Measurements from ENCODE around the gene MEGF8.

The MEGF8 gene

GRCh38 chr19:42353341-42354015, 28.0 kb downstream of the MEGF8 start:
- H3K4me1 ChIP-seq = no peaks in the 10 kb centered on the region
- intact Hi-C loops (cut with DNase I; ENCODE audit: low total_unique reads) = no loop called here
- H3K9me3 ChIP-seq = no peaks in the 10 kb centered on the region
- no peak for DNase-seq
- no peaks in the 10 kb centered on the region for H3K27me3 ChIP-seq
- H3K4me3 ChIP-seq = no peak overlapping the region
- peaks cover 32 to 79% (median 75%) of the 10 kb centered on the region in 3 donors for H3K36me3 ChIP-seq
- no peak overlapping the region for H3K27ac ChIP-seq
- no peak for TF ChIP-seq CTCF (IDR thresholded peaks at IDR 0.05)

DNA sequence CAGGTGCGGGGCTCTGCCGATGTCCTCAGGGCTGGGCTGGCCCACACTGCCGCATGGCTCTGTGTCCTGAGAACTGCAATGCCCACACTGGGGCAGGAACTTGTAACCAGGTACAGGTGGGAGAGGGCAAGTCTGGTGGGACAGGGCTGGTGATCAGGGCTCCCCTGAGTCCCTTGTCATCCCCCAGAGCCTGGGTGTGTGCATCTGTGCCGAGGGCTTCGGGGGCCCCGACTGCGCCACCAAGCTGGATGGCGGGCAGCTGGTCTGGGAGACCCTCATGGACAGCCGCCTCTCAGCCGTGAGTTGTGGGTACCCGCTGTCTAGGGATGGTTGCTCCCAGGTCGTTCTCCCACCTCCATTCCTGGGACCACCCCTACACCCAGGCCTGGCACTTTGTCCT, 30.5 kb downstream of the MEGF8 start:
- Histone ChIP-seq H3K4me3 (no peak overlapping the region), H3K4me1 (no peaks in the 10 kb centered on the region), H3K36me3 (peaks cover 37 to 94% (median 73%) of the 10 kb centered on the region in 3 donors), H3K27ac (no peak overlapping the region), H3K27me3 (no peaks in the 10 kb centered on the region), H3K9me3 (no peaks in the 10 kb centered on the region)
- intact Hi-C loops (cut with DNase I; ENCODE audit: low total_unique reads) = no loop called here
- DNase-seq = no peak
- TF ChIP-seq CTCF (IDR thresholded peaks at IDR 0.05) = no peak

DNA sequence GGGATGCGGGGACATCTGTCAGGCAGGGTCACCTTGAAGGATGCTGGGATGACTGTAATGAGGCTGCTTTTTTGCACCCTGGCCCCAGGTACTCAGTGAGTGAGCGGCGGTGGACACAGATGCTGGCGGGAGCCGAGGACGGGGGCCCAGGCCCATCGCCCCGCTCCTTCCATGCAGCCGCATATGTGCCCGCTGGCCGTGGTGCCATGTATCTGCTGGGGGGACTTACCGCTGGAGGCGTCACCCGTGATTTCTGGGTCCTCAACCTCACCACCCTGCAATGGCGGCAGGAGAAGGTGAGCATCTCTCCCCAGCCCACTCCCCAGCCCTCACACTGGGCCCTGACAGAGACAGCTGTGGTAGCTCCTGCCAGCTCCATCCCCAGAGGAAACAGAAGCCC, 31.3 kb downstream of the MEGF8 start:
- Histone ChIP-seq H3K27ac (no peak overlapping the region), H3K36me3 (peaks cover 37 to 94% (median 76%) of the 10 kb centered on the region in 3 donors), H3K4me1 (no peaks in the 10 kb centered on the region), H3K4me3 (no peak overlapping the region), H3K9me3 (no peaks in the 10 kb centered on the region), H3K27me3 (no peaks in the 10 kb centered on the region)
- intact Hi-C loops (cut with DNase I; ENCODE audit: low total_unique reads) = no loop called here
- TF ChIP-seq CTCF (IDR thresholded peaks at IDR 0.05) = no peak
- no peak for DNase-seq

DNA sequence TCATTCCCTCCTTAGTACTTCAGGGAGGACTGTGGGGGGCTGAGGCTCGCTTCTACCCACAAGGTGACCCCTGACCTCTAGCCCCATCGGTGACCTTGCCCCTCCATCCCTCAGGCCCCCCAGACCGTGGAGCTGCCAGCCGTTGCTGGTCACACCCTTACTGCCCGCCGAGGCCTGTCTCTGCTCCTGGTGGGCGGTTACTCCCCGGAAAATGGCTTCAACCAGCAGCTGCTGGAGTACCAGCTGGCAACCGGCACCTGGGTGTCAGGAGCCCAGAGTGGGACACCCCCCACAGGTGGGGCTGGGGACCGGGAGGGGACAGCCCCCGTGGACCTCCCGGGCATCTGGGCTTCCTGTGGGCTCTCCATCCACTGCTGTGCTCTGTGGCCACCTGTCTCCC, 31.9 kb downstream of the MEGF8 start:
- Histone ChIP-seq H3K9me3 (no peaks in the 10 kb centered on the region), H3K4me3 (no peak overlapping the region), H3K27me3 (no peaks in the 10 kb centered on the region), H3K27ac (no peak overlapping the region), H3K36me3 (peaks cover 42 to 96% (median 76%) of the 10 kb centered on the region in 3 donors), H3K4me1 (no peaks in the 10 kb centered on the region)
- no peak for DNase-seq
- no peak for TF ChIP-seq CTCF (IDR thresholded peaks at IDR 0.05)
- intact Hi-C loops (cut with DNase I; ENCODE audit: low total_unique reads) = no loop called here

- DNase-seq = no peak
- no peaks in the 10 kb centered on the region for H3K27me3 ChIP-seq
- no peak overlapping the region for H3K4me3 ChIP-seq
- intact Hi-C loops (cut with DNase I; ENCODE audit: low total_unique reads) = no loop called here
- H3K27ac ChIP-seq = no peak overlapping the region
- peaks cover 41 to 81% (median 71%) of the 10 kb centered on the region in 3 donors for H3K36me3 ChIP-seq
- no peak for TF ChIP-seq CTCF (IDR thresholded peaks at IDR 0.05)
- H3K4me1 ChIP-seq = peaks cover 0 to 9% (median 0%) of the 10 kb centered on the region in 4 donors
- H3K9me3 ChIP-seq = peaks cover 0 to 3% (median 0%) of the 10 kb centered on the region in 3 donors
These were observed 35.5 kb downstream of the MEGF8 start for GRCh38 chr19:42360787-42361544.
